ENCODE measurements around the gene SCG2.

The SCG2 gene

GRCh38 chr2:223601932-223602666 lies at the start of gene SCG2:
SCG2 (minus strand) TSS chr2:223602361; CDS start chr2:223599282, 3,079 bp downstream.
- DNase-seq (ENCODE audit: low read depth, low spot score) = no peak

GRCh38 chr2:223649554-223650533 lies 47.7 kb upstream of the SCG2 start:
- DNase-seq (ENCODE audit: low read depth, low spot score) = no peak

- no peak for DNase-seq (ENCODE audit: low read depth, low spot score)
These were observed 46.6 kb upstream of the SCG2 start for GRCh38 chr2:223648755-223649154.

- DNase-seq (ENCODE audit: low read depth, low spot score) = no peak
These were observed 45.2 kb upstream of the SCG2 start for GRCh38 chr2:223647258-223647952.

- no peak for DNase-seq (ENCODE audit: low read depth, low spot score)
These were observed 42.0 kb upstream of the SCG2 start for GRCh38 chr2:223644136-223644535.

GRCh38 chr2:223643309-223643708 lies 41.1 kb upstream of the SCG2 start:
- no peak for DNase-seq (ENCODE audit: low read depth, low spot score)

GRCh38 chr2:223642506-223642905 lies 40.3 kb upstream of the SCG2 start:
- no peak for DNase-seq (ENCODE audit: low read depth, low spot score)

- DNase-seq (ENCODE audit: low read depth, low spot score) = no peak
These were observed 38.9 kb upstream of the SCG2 start for GRCh38 chr2:223641082-223641481.

- no peak for DNase-seq (ENCODE audit: low read depth, low spot score)
These were observed 32.9 kb upstream of the SCG2 start for GRCh38 chr2:223635080-223635479.

GRCh38 chr2:223634238-223634637 lies 32.1 kb upstream of the SCG2 start:
- no peak for DNase-seq (ENCODE audit: low read depth, low spot score)

GRCh38 chr2:223633656-223634055 lies 31.5 kb upstream of the SCG2 start:
- no peak for DNase-seq (ENCODE audit: low read depth, low spot score)

- DNase-seq (ENCODE audit: low read depth, low spot score) = no peak
These were observed 30.7 kb upstream of the SCG2 start for GRCh38 chr2:223632826-223633225.

GRCh38 chr2:223626716-223627115 lies 24.6 kb upstream of the SCG2 start:
- no peak for DNase-seq (ENCODE audit: low read depth, low spot score)

GRCh38 chr2:223625652-223626051 lies 23.5 kb upstream of the SCG2 start:
- DNase-seq (ENCODE audit: low read depth, low spot score) = no peak

GRCh38 chr2:223621901-223622300 lies 19.7 kb upstream of the SCG2 start:
- DNase-seq (ENCODE audit: low read depth, low spot score) = no peak

GRCh38 chr2:223619486-223620129 lies 17.4 kb upstream of the SCG2 start:
- no peak for DNase-seq (ENCODE audit: low read depth, low spot score)

- peak; percentile 98 for DNase-seq (ENCODE audit: low read depth, low spot score)
These were observed 16.2 kb upstream of the SCG2 start for GRCh38 chr2:223618172-223619035.

- no peak for DNase-seq (ENCODE audit: low read depth, low spot score)
These were observed 12.4 kb upstream of the SCG2 start for GRCh38 chr2:223614534-223614933.

GRCh38 chr2:223613017-223613950 lies 11.1 kb upstream of the SCG2 start:
- no peak for DNase-seq (ENCODE audit: low read depth, low spot score)
